Measurements from ENCODE around the gene CD200. TPM values are rescaled to one million over a fixed set of nuclear protein-coding genes. Genes with fewer than 3 reads are reported as not detected.
"Not testable (repeated sequence)": the region's sequence is repeated elsewhere in the genome, so short reads cannot be mapped to it uniquely, and the experiment has no call there.

The CD200 gene
- polyA plus RNA-seq, 10 donors = 12.3 to 17.4 (median 15.5) TPM

- no peak for DNase-seq
Measured at GRCh38 chr3:112384769-112385168, 51.8 kb downstream of the CD200 start.

GRCh38 chr3:112388972-112389371 is 56.0 kb downstream of the CD200 start:
- no peak for DNase-seq

- no peak for DNase-seq
Measured at GRCh38 chr3:112389961-112390360, 57.0 kb downstream of the CD200 start.

- DNase-seq = peak; percentile 86 to 92 (median 91)
Measured at GRCh38 chr3:112390783-112391641, 58.1 kb downstream of the CD200 start.

GRCh38 chr3:112391648-112392047 is 58.7 kb downstream of the CD200 start:
- no peak for DNase-seq

- DNase-seq = no peak
Measured at GRCh38 chr3:112392393-112393359, 59.7 kb downstream of the CD200 start.

GRCh38 chr3:112393360-112393728 is 60.4 kb downstream of the CD200 start:
- no peak for DNase-seq

- peak in 2 of 3 donors; percentile 34 to 69 for DNase-seq
Measured at GRCh38 chr3:112394003-112394640, 61.2 kb downstream of the CD200 start.

- DNase-seq = peak; percentile 59 to 82 (median 64)
Measured at GRCh38 chr3:112395181-112395895, 62.4 kb downstream of the CD200 start.

- no peak for DNase-seq
Measured at GRCh38 chr3:112395896-112396290, 62.9 kb downstream of the CD200 start.

- DNase-seq = peak in 1 of 3 donors; percentile 27
Measured at GRCh38 chr3:112397556-112397955, 64.6 kb downstream of the CD200 start.

GRCh38 chr3:112399064-112399463 is 66.1 kb downstream of the CD200 start:
- no peak for DNase-seq

- not testable (repeated sequence) for DNase-seq
Measured at GRCh38 chr3:112399554-112399953, 66.6 kb downstream of the CD200 start.

- DNase-seq = not testable (repeated sequence)
Measured at GRCh38 chr3:112400317-112400716, 67.4 kb downstream of the CD200 start.

GRCh38 chr3:112401617-112402016 is 68.7 kb downstream of the CD200 start:
- DNase-seq = no peak

- DNase-seq = no peak
Measured at GRCh38 chr3:112403103-112403502, 70.1 kb downstream of the CD200 start.

GRCh38 chr3:112404924-112405549 is 72.1 kb downstream of the CD200 start:
- not testable (repeated sequence) for DNase-seq

- no peak for DNase-seq
Measured at GRCh38 chr3:112405845-112406244, 72.9 kb downstream of the CD200 start.

GRCh38 chr3:112407214-112407887 is 74.4 kb downstream of the CD200 start:
- no peak for DNase-seq

Data from muscle of back (tissue), 11 donors.